HEK293 (cell line): Measurements from ENCODE around the gene TK2.
A peak's percentile ranks its signal among the peaks of the same experiment; 100 is the strongest.

Source experiments
- IKZF3 ChIP-seq: fragments of 450-650 bp; IDR thresholded peaks from 2 replicates; pipeline ENCODE4 v1.5.0; 2018; ENCODE audit warnings: missing biosample characterization, mild to moderate bottlenecking, missing genetic modification characterization, moderate library complexity
- KLF16 ChIP-seq: fragments of 450-650 bp; formaldehyde crosslinking; IDR thresholded peaks from 2 replicates; pipeline ENCODE4 v1.5.1; 2017; ENCODE audit warnings: missing biosample characterization, missing genetic modification characterization
- KLF17 ChIP-seq: fragments of 450-650 bp; formaldehyde crosslinking; IDR thresholded peaks from 2 replicates; pipeline ENCODE4 v1.5.1; 2016; ENCODE audit warnings: missing biosample characterization, missing genetic modification characterization
- KLF8 ChIP-seq: fragments of 450-650 bp; formaldehyde crosslinking; IDR thresholded peaks from 2 replicates; pipeline ENCODE4 v1.5.1; 2016; ENCODE audit warnings: missing biosample characterization, missing genetic modification characterization
- PBX3 ChIP-seq: sonication (generic); formaldehyde crosslinking; IDR thresholded peaks from 2 replicates; pipeline ENCODE4 v1.8.1; 2022; ENCODE audit warnings: mild to moderate bottlenecking, moderate library complexity, missing genetic modification reagents
- RBAK ChIP-seq: fragments of 450-650 bp; formaldehyde crosslinking; IDR thresholded peaks from 2 replicates; pipeline ENCODE4 v1.5.1; 2016; ENCODE audit warnings: missing biosample characterization, missing genetic modification characterization
- SCRT2 ChIP-seq: fragments of 450-650 bp; formaldehyde crosslinking; IDR thresholded peaks from 2 replicates; pipeline ENCODE4 v1.5.1; 2016; ENCODE audit warnings: missing biosample characterization, missing genetic modification characterization
- SP3 ChIP-seq: fragments of 450-650 bp; formaldehyde crosslinking; IDR thresholded peaks from 2 replicates; pipeline ENCODE4 v1.5.1; 2016; ENCODE audit warnings: missing biosample characterization, missing genetic modification characterization
- ZBTB17 ChIP-seq: fragments of 450-650 bp; formaldehyde crosslinking; IDR thresholded peaks from 2 replicates; pipeline ENCODE4 v1.5.1; 2016; ENCODE audit warnings: missing biosample characterization, missing genetic modification characterization
- ZBTB20 ChIP-seq: fragments of 450-650 bp; formaldehyde crosslinking; IDR thresholded peaks from 2 replicates; pipeline ENCODE4 v1.5.1; 2016; ENCODE audit warnings: missing biosample characterization, missing genetic modification characterization
- ZNF18 ChIP-seq: fragments of 450-650 bp; formaldehyde crosslinking; IDR thresholded peaks from 2 replicates; pipeline ENCODE4 v1.5.1; 2016; ENCODE audit warnings: missing biosample characterization, missing genetic modification characterization
- ZNF2 ChIP-seq: fragments of 450-650 bp; formaldehyde crosslinking; IDR thresholded peaks from 2 replicates; pipeline ENCODE4 v1.5.1; 2016; ENCODE audit warnings: missing biosample characterization, missing genetic modification characterization
- ZNF214 ChIP-seq: fragments of 450-650 bp; formaldehyde crosslinking; IDR thresholded peaks from 2 replicates; pipeline ENCODE4 v1.5.1; 2017; ENCODE audit warnings: missing biosample characterization, mild to moderate bottlenecking, missing genetic modification characterization, borderline replicate concordance
- ZNF221 ChIP-seq: fragments of 450-650 bp; formaldehyde crosslinking; IDR thresholded peaks from 2 replicates; pipeline ENCODE4 v1.5.1; 2017; ENCODE audit warnings: missing biosample characterization, missing genetic modification characterization, borderline replicate concordance
- ZNF24 ChIP-seq: fragments of 450-650 bp; formaldehyde crosslinking; IDR thresholded peaks from 2 replicates; pipeline ENCODE4 v1.5.1; 2016; ENCODE audit warnings: missing biosample characterization, missing genetic modification characterization
- ZNF416 ChIP-seq: fragments of 450-650 bp; formaldehyde crosslinking; IDR thresholded peaks from 2 replicates; pipeline ENCODE4 v1.5.1; 2016; ENCODE audit warnings: missing biosample characterization, missing genetic modification characterization
- ZNF544 ChIP-seq: fragments of 450-650 bp; formaldehyde crosslinking; IDR thresholded peaks from 2 replicates; pipeline ENCODE4 v1.5.0; 2017; ENCODE audit warnings: missing biosample characterization, missing genetic modification characterization
- ZNF555 ChIP-seq: fragments of 450-650 bp; formaldehyde crosslinking; conservative IDR thresholded peaks from 2 replicates; pipeline ENCODE4 v1.5.1; 2017; ENCODE audit warnings: missing biosample characterization, mild to moderate bottlenecking, missing genetic modification characterization, inconsistent platforms
- ZNF561 ChIP-seq: fragments of 450-650 bp; IDR thresholded peaks from 2 replicates; pipeline ENCODE4 v1.5.1; 2018; ENCODE audit warnings: missing biosample characterization, missing genetic modification characterization, borderline replicate concordance
- ZNF600 ChIP-seq: fragments of 450-650 bp; formaldehyde crosslinking; IDR thresholded peaks from 2 replicates; pipeline ENCODE4 v1.5.1; 2016; ENCODE audit warnings: missing biosample characterization, missing genetic modification characterization
- ZNF843 ChIP-seq: fragments of 450-650 bp; formaldehyde crosslinking; IDR thresholded peaks from 2 replicates; pipeline ENCODE4 v1.5.1; 2016; ENCODE audit warnings: missing biosample characterization, missing genetic modification characterization
- ZSCAN16 ChIP-seq: fragments of 450-650 bp; formaldehyde crosslinking; IDR thresholded peaks from 2 replicates; pipeline ENCODE4 v1.5.1; 2016; ENCODE audit warnings: missing biosample characterization, missing genetic modification characterization
- TF ChIP-seq, protein P1 (sequence below): fragments of 450-650 bp; formaldehyde crosslinking; IDR thresholded peaks from 2 replicates; pipeline ENCODE4 v1.5.1; 2016; ENCODE audit warnings: missing biosample characterization, missing genetic modification characterization
- TF ChIP-seq, protein P2 (sequence below): fragments of 450-650 bp; formaldehyde crosslinking; conservative IDR thresholded peaks from 2 replicates; pipeline ENCODE4 v1.5.1; 2016; ENCODE audit warnings: low read depth, missing biosample characterization, missing genetic modification characterization
- TF ChIP-seq, protein P3 (sequence below): fragments of 450-650 bp; formaldehyde crosslinking; IDR thresholded peaks from 2 replicates; pipeline ENCODE4 v1.5.1; 2016; ENCODE audit warnings: missing biosample characterization, missing genetic modification characterization

The TK2 gene

DNA sequence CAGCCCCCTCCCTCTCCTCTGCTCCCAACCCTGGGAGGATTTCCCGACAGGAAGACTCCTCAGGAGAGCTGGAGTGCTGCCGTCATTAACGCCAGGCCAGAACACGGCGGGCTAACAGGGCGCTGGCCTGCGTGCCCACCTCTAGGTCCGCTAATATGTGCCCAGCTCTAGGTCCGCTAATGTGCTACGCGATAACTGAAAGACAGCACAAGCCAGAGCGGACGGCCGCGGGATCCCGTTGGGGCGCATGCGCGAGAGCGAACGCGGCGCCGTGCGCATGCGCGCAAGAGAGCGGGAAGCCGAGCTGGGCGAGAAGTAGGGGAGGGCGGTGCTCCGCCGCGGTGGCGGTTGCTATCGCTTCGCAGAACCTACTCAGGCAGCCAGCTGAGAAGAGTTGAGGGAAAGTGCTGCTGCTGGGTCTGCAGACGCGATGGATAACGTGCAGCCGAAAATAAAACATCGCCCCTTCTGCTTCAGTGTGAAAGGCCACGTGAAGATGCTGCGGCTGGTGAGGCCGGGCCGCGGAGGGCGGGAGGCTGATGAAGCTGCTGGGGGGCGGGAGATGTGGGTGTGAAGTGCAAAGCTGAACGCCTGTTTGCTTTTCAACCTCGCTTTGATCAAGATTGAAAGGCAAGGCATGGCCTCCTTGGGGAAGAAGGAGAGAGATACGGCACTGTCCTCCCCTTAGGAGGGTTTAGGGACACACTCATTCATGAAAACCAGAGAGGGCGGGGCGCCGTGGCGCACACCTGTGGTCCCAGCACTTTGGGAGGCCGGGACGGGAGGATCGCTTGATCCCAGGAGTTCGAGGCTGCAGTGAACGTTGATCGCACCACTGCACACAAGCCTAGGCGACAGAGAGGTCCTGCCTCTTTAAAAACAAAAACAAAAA lies 2.6 kb upstream of the TK2 start, which contains the start of gene CKLF (continued):
- TF ChIP-seq IKZF3 (tag by site-specific recombination) (peak; percentile 90), ZNF561 (tag by site-specific recombination) (peak; percentile 7; the same call in 1 of the 2 replicates), ZNF214 (no peak), SP3 (tag by site-specific recombination) (peak; percentile 72), PBX3 (CRISPR knock-in tag) (no peak; the same call in 1 of the 2 replicates), ZNF221 (tag by site-specific recombination) (no peak), ZNF843 (tag by site-specific recombination) (0 out of 2 replicates have a peak, but pooled peaks have one; percentile 20), ZBTB17 (tag by site-specific recombination) (peak; percentile 51; the same call in 1 of the 2 replicates), ZNF555 (tag by site-specific recombination) (no peak), KLF8 (0 out of 2 replicates have a peak, but pooled peaks have one; percentile 57), SCRT2 (tag by site-specific recombination) (peak; percentile 55; the same call in 1 of the 2 replicates), ZNF416 (tag by site-specific recombination) (no peak), ZNF544 (tag by site-specific recombination) (no peak), ZNF2 (tag by site-specific recombination) (peak; percentile 73), KLF16 (tag by site-specific recombination) (peak; percentile 94), KLF17 (tag by site-specific recombination) (peak; percentile 69; the same call in 1 of the 2 replicates), ZSCAN16 (tag by site-specific recombination) (no peak), RBAK (tag by site-specific recombination) (no peak), ZNF18 (tag by site-specific recombination) (peak; percentile 74; the same call in 1 of the 2 replicates), ZNF600 (peak; percentile 89), ZNF24 (tag by site-specific recombination) (0 out of 2 replicates have a peak, but pooled peaks have one; percentile 33), ZBTB20 (peak; percentile 21; the same call in 1 of the 2 replicates)
- TF ChIP-seq, protein P1, sequence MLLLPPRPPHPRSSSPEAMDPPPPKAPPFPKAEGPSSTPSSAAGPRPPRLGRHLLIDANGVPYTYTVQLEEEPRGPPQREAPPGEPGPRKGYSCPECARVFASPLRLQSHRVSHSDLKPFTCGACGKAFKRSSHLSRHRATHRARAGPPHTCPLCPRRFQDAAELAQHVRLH (tag by site-specific recombination) = peak; percentile 47; the same call in 1 of the 2 replicates
- TF ChIP-seq, protein P2, sequence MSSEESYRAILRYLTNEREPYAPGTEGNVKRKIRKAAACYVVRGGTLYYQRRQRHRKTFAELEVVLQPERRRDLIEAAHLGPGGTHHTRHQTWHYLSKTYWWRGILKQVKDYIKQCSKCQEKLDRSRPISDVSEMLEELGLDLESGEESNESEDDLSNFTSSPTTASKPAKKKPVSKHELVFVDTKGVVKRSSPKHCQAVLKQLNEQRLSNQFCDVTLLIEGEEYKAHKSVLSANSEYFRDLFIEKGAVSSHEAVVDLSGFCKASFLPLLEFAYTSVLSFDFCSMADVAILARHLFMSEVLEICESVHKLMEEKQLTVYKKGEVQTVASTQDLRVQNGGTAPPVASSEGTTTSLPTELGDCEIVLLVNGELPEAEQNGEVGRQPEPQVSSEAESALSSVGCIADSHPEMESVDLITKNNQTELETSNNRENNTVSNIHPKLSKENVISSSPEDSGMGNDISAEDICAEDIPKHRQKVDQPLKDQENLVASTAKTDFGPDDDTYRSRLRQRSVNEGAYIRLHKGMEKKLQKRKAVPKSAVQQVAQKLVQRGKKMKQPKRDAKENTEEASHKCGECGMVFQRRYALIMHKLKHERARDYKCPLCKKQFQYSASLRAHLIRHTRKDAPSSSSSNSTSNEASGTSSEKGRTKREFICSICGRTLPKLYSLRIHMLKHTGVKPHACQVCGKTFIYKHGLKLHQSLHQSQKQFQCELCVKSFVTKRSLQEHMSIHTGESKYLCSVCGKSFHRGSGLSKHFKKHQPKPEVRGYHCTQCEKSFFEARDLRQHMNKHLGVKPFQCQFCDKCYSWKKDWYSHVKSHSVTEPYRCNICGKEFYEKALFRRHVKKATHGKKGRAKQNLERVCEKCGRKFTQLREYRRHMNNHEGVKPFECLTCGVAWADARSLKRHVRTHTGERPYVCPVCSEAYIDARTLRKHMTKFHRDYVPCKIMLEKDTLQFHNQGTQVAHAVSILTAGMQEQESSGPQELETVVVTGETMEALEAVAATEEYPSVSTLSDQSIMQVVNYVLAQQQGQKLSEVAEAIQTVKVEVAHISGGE (tag by site-specific recombination) = peak; percentile 16; the same call in 1 of the 2 replicates
- TF ChIP-seq, protein P3, sequence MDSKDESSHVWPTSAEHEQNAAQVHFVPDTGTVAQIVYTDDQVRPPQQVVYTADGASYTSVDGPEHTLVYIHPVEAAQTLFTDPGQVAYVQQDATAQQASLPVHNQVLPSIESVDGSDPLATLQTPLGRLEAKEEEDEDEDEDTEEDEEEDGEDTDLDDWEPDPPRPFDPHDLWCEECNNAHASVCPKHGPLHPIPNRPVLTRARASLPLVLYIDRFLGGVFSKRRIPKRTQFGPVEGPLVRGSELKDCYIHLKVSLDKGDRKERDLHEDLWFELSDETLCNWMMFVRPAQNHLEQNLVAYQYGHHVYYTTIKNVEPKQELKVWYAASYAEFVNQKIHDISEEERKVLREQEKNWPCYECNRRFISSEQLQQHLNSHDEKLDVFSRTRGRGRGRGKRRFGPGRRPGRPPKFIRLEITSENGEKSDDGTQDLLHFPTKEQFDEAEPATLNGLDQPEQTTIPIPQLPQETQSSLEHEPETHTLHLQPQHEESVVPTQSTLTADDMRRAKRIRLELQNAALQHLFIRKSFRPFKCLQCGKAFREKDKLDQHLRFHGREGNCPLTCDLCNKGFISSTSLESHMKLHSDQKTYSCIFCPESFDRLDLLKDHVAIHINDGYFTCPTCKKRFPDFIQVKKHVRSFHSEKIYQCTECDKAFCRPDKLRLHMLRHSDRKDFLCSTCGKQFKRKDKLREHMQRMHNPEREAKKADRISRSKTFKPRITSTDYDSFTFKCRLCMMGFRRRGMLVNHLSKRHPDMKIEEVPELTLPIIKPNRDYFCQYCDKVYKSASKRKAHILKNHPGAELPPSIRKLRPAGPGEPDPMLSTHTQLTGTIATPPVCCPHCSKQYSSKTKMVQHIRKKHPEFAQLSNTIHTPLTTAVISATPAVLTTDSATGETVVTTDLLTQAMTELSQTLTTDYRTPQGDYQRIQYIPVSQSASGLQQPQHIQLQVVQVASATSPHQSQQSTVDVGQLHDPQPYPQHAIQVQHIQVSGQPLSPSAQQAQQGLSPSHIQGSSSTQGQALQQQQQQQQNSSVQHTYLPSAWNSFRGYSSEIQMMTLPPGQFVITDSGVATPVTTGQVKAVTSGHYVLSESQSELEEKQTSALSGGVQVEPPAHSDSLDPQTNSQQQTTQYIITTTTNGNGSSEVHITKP (tag by site-specific recombination) = 0 out of 2 replicates have a peak, but pooled peaks have one; percentile 39
